Thymus (tissue), 11 donors: ENCODE measurements around the gene LRRC75A. TPM values are rescaled to one million over a fixed set of nuclear protein-coding genes. Genes with fewer than 3 reads are reported as not detected.
"Not testable (repeated sequence)": the region's sequence is repeated elsewhere in the genome, so short reads cannot be mapped to it uniquely, and the experiment has no call there.

Experiments
- DNase-seq, 9 donors: peaks; one replicate each; pipeline ENCODE4 v3.0.0-alpha.2; 2013; ENCODE audit warnings: low spot score in 9 of 9, low read depth in 6 of 9, missing footprints in 1 of 9
- H3K27ac ChIP-seq, 2 donors: one replicate each; pipeline ENCODE4 v1.5.1; 2013; ENCODE audit warnings: control low read depth in 1 of 2, low read depth in 1 of 2, low read length in 1 of 2, mild to moderate bottlenecking in 1 of 2, moderate library complexity in 1 of 2
- H3K27me3 ChIP-seq, 2 donors: one replicate each; pipeline ENCODE4 v1.5.1; 2013; ENCODE audit warnings: low read length in 1 of 2; ENCODE audit not compliant: control insufficient read depth in 2 of 2, insufficient read depth in 1 of 2
- H3K36me3 ChIP-seq, 2 donors: one replicate each; pipeline ENCODE4 v1.5.1; 2013; ENCODE audit warnings: low read length in 1 of 2, mild to moderate bottlenecking in 1 of 2, moderate library complexity in 1 of 2; ENCODE audit not compliant: control insufficient read depth in 2 of 2, insufficient read depth in 2 of 2
- H3K4me1 ChIP-seq, 2 donors: one replicate each; pipeline ENCODE4 v1.5.1; 2013; ENCODE audit warnings: low read length in 2 of 2; ENCODE audit not compliant: control insufficient read depth in 2 of 2, insufficient read depth in 2 of 2
- H3K4me3 ChIP-seq, 2 donors: one replicate each; pipeline ENCODE4 v1.5.1; 2013; ENCODE audit warnings: low read length in 2 of 2, control low read depth in 1 of 2, mild to moderate bottlenecking in 1 of 2
- H3K9me3 ChIP-seq, 2 donors: one replicate each; pipeline ENCODE4 v1.5.1; 2013; ENCODE audit warnings: low read length in 1 of 2, mild to moderate bottlenecking in 1 of 2; ENCODE audit not compliant: control insufficient read depth in 2 of 2, insufficient read depth in 1 of 2
- WGBS: extraction: QIAGEN DNeasy Blood & Tissue Kit; methylation state at CpG from one replicate; pipeline ENCODE4 v1.1.7; 2013; 5-methylcytosine and 5-hydroxymethylcytosine counted together
- polyA plus RNA-seq: library from polyadenylated mRNA; stranded (reverse); fragments of 200-250 nt; gene quantifications from one replicate; pipeline ENCODE4 v1.2.3, GENCODE V29; 2013
- total RNA-seq: library from RNA; stranded (reverse); fragments of 120-200 nt; gene quantifications from one replicate; pipeline ENCODE4 v1.2.4, GENCODE V29; 2013
- donor health status: healthy.

LRRC75A gene
- total and polyA plus RNA-seq, 2 donors: 1.6 to 2.1 TPM

DNA sequence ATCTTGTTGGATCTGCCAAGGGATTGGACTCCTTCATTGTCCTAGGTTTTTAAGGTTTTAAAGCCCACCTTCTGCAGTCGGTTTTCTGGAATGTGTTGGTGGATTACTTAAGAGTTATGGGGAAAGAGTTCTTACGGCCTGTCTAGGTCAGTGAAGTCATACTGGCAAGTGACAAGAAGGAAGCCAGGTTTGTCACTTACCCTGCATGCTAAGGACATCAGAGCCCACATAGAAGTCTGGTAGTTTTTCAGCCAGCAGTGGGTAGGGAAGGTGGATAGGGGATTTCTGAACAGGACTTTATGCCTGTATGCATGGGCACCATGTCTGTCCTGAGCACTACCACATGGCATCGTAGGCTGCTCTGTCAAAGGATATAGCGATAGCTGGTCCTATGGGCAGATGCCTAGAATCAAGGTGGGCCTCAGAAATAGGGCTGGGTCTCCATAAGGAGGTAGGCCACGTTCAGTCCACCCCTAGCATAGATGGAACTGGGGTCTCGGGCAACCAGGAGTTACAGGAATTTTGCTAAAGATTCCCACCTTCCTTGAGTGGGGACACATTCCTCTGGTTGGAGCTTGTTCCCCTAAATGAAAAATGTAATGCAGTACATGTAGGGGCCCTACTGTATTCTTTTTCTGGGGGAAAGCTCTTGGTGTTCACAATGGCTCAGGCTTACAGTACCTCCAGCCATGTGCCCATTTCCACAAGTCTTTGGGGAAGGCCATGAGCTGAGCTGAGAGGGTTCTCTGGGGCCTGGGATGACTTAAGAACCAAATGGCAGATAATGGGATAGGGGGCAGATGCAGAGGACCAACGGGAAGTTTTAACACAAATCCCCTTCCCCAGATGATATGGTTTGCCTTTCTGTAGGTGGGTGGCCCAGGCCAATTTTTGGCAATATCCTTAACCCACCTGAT lies 49.1 kb downstream of the LRRC75A start:
- H3K36me3 ChIP-seq: peaks cover 45 to 65% of the 10 kb centered on the region in 2 donors
- no peak overlapping the region for H3K27ac ChIP-seq
- 94% methylated on average over 7 of the region's 7 CpGs for WGBS
- peaks cover 11 to 23% of the 10 kb centered on the region in 2 donors for H3K4me1 ChIP-seq
- no peaks in the 10 kb centered on the region for H3K9me3 ChIP-seq
- no peaks in the 10 kb centered on the region for H3K27me3 ChIP-seq
- DNase-seq: no peak
- H3K4me3 ChIP-seq: no peak overlapping the region

DNA sequence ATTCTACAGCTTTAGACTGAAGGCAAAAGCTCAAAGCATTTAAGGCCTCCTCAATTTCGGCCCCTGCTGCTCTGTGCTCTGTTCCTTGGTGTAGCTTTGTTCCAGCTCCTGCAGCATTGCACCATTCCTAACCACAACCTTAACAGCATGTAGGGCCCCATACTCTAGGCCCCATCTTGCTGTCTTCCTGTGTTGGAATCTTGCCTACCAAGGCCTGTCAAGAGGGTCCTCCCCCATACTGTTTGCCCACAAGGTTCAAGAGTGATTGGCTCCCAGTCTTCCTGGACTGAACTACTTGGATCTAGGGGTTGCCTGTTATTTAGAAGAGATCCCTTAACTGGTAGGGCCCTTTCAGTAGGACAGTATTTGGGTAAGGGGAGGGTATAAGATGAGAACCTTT lies 49.9 kb downstream of the LRRC75A start:
- WGBS: 89% methylated on average over 1 of the region's 1 CpG
- peaks cover 11 to 23% of the 10 kb centered on the region in 2 donors for H3K4me1 ChIP-seq
- H3K9me3 ChIP-seq: no peaks in the 10 kb centered on the region
- H3K4me3 ChIP-seq: no peak overlapping the region
- H3K27ac ChIP-seq: no peak overlapping the region
- no peaks in the 10 kb centered on the region for H3K27me3 ChIP-seq
- peaks cover 42 to 58% of the 10 kb centered on the region in 2 donors for H3K36me3 ChIP-seq
- DNase-seq: no peak

DNA sequence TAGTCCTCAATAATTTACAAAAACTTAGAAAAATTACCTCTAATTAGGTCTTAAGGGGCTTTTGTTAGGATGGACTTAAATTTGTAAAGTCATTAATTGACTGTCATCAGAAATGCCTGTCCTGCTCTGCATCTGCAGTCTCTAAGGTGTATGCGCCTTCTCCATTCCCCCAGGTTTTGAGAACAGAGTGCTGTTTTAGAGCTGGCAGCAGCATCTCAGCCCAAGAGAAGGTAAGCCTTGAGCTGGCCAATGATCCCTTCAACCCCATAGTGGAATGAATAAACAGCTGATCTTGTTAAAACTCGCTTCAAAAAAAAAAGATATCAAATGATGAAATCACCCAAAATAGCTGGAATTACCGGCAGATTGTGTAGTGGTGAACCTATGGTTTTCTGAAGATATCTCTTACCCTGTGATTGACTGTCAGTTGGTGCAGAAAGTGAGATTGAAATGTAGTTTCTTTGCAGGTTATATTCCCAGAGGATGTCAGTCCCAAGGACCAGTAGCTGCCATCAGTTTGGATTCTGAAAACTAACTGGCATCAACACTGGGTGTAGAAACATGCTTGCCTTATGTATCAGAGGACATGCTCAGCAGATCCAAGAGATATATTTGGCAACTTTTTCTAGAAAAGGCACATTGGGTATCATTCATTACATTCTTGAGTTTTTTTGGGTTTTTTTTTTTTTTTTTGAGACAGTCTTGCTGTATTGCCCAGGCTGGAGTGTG lies 50.9 kb downstream of the LRRC75A start:
- Histone ChIP-seq H3K4me1 (peaks cover 11 to 23% of the 10 kb centered on the region in 2 donors), H3K27ac (no peak overlapping the region), H3K27me3 (no peaks in the 10 kb centered on the region), H3K9me3 (no peaks in the 10 kb centered on the region), H3K4me3 (no peak overlapping the region), H3K36me3 (peaks cover 32 to 48% of the 10 kb centered on the region in 2 donors)
- no peak for DNase-seq
- 90% methylated on average over 3 of the region's 3 CpGs for WGBS

DNA sequence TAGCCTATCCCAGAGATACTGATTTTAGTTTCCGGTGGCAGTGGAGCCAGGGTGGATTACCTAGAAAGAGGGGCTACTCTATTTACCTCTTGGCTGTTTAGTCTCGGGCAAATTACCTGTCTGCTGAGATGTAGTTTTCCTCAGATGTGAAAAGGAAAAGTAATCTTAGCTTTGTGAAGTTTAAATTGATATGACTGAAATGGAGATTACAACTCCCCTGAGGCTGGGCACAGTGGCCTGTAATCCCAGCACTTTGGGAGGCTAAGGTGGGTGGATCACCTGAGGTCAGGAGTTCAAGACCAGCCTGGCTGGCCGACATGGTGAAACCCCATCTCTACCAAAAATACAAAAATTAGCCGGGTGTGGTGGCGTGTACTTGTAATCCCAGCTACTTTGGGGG lies 51.6 kb downstream of the LRRC75A start:
- H3K27ac ChIP-seq: peak overlapping the region in 1 of 2 donors; percentile 48
- peaks cover 11 to 23% of the 10 kb centered on the region in 2 donors for H3K4me1 ChIP-seq
- not testable (repeated sequence) for H3K9me3 ChIP-seq, H3K27me3 ChIP-seq, DNase-seq
- H3K4me3 ChIP-seq: peak overlapping the region; percentile 81 to 85
- WGBS: 89% methylated on average over 5 of the region's 5 CpGs
- peaks cover 32 to 44% of the 10 kb centered on the region in 2 donors for H3K36me3 ChIP-seq

DNA sequence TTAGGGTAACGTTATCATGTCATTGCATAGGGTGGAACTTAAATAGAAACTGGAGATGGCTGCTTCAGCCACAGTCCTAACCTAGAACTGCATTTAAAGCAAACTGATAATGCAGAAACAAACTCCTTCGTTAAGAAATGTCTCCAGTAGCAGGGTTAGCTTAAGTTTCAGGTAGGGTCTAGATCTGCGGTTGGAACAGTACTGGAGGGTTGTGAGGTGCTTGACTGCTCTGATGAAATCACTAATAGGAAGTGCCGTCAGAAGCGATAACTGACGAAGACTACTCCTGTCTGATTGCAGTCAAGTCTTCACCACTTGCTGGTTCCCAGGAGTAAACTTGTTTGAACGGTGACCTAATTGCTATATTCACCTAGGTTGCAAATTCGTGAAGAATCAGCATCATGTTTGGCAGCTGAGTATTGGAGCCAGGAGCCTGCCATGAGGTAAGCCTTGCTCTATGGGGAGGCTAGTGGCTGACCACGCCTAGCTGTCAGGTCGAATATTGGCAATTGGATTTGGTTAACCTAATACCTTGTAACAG lies 52.1 kb downstream of the LRRC75A start:
- Histone ChIP-seq H3K9me3 (no peaks in the 10 kb centered on the region), H3K4me3 (peak overlapping the region; percentile 81 to 85), H3K4me1 (peaks cover 11 to 23% of the 10 kb centered on the region in 2 donors), H3K27me3 (no peaks in the 10 kb centered on the region), H3K27ac (peak overlapping the region; percentile 48 to 77), H3K36me3 (peaks cover 32 to 43% of the 10 kb centered on the region in 2 donors)
- WGBS: 12% methylated on average over 10 of the region's 10 CpGs
- peak in 3 of 9 donors; percentile 23 to 48 (median 30) for DNase-seq

DNA sequence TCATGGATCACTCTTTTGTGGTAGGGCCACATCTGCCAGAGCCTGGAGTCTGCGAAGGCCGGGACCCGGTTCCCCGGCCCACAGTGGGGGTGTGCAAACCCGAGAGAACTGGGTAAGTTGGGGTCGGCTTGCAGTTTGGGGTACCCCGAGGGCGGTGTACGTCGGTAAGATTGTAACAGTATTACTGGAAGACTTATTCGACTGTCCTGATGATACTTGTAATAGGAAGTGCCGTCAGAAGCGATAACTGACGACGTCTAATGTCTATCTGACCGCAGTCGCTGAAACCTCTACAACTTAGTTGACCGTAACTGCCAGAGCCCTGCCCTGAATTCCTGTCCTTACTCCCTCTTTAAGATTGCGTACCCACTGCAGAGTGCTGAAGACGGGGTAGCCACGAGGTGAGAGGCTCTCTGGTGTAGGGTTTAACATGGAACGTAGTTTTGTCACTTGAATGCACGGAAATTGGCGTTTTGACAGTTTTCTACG lies 52.6 kb downstream of the LRRC75A start:
- no peaks in the 10 kb centered on the region for H3K9me3 ChIP-seq
- H3K4me3 ChIP-seq: peak overlapping the region; percentile 81 to 85
- H3K27ac ChIP-seq: peak overlapping the region; percentile 74 to 77
- peaks cover 29 to 41% of the 10 kb centered on the region in 2 donors for H3K36me3 ChIP-seq
- under 1% methylated on average over 25 of the region's 25 CpGs for WGBS
- no peaks in the 10 kb centered on the region for H3K27me3 ChIP-seq
- H3K4me1 ChIP-seq: peaks cover 11 to 23% of the 10 kb centered on the region in 2 donors
- DNase-seq: peak in 4 of 9 donors; percentile 5 to 36 (median 30)

DNA sequence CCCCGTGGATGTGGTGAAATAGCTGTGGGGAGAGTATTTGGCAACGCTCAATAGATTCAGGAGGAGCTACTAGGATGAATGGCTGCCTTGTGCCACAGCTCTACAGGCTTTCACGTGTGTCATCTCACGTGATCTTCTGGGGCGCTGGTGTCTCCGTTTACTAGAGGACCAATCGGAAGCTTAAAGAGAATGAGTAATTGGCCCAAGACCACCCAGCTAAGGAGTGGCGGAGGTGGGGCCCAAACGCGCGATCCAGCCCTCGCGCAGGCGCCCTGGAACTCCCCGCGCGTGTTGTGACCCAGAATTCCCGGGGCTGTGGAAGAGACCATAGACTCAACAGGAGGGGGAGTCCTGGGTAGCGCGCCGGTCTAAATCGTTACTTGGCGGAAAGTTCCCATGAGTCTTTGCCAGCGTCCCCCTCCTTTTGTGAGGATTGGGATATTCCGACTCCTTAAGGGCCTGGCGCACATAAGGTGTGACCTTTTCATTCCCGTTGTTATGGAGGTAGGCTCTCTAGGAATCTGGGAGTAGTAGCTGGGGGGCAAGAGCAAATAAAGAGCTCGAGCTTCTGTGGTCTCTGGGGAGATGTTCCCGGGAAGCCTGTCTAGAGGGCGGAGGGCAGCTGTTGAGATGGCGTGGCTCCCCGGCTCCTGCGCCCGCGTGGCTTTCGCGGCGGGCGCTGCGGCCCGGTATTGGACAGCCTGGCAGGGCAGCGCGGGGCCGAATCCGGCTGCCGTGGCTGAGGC lies 53.3 kb downstream of the LRRC75A start:
- H3K27ac ChIP-seq: peak overlapping the region; percentile 74 to 79
- no peaks in the 10 kb centered on the region for H3K27me3 ChIP-seq
- H3K9me3 ChIP-seq: no peaks in the 10 kb centered on the region
- WGBS: under 1% methylated on average over 46 of the region's 46 CpGs
- peaks cover 11 to 23% of the 10 kb centered on the region in 2 donors for H3K4me1 ChIP-seq
- peaks cover 22 to 35% of the 10 kb centered on the region in 2 donors for H3K36me3 ChIP-seq
- DNase-seq: peak; percentile 87 to 99 (median 97)
- peak overlapping the region; percentile 81 to 85 for H3K4me3 ChIP-seq

DNA sequence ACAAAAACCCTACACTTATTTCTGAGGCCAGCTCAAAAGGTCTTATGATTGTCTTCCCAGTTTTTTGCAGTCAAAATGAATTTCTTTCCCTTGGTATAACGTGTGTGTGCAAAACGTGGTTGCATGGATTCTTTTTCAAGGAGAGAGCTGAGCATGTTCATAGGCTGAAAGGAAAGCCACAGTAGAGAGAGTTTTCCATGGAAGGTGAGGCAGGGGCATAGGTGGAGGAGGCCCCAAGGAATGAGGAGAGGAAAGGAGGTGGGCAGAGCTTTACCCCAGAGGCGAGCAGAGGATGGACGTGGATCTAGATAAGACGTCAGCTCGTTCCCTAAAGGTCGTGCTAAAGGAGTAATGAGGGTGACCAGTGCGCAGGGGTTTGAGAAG lies 53.8 kb downstream of the LRRC75A start:
- DNase-seq: no peak
- Histone ChIP-seq H3K4me1 (peaks cover 11 to 23% of the 10 kb centered on the region in 2 donors), H3K4me3 (peak overlapping the region; percentile 81 to 85), H3K9me3 (no peaks in the 10 kb centered on the region), H3K27me3 (no peaks in the 10 kb centered on the region), H3K36me3 (peaks cover 17 to 29% of the 10 kb centered on the region in 2 donors), H3K27ac (peak overlapping the region; percentile 71 to 79)
- 23% methylated on average over 8 of the region's 8 CpGs for WGBS
